ENCODE measurements around the gene APOBEC3A. TPM values are rescaled to one million over a fixed set of nuclear protein-coding genes. Genes with fewer than 3 reads are reported as not detected.

Gene APOBEC3A
- total and polyA plus RNA-seq, 2 of the 8 experiments (the other 6 are each of a cell fraction or from before 2014, with no cell fraction given) = not detected

- TF ChIP-seq KDM4A (IDR thresholded peaks at IDR 0.05; ENCODE audit: low read depth, low read length, severe bottlenecking) (no peak), TBP (IDR thresholded peaks at IDR 0.05; ENCODE audit: low read depth, low read length) (no peak), TCF12 (IDR thresholded peaks at IDR 0.05; ENCODE audit: low read depth, low read length) (no peak), GABPA (IDR thresholded peaks at IDR 0.05; ENCODE audit: borderline replicate concordance, insufficient read depth, low read length) (no peak)
These were observed 37.7 kb upstream of the APOBEC3A start (continued) for GRCh38 chr22:38919631-38920190.
